OCI-LY3 (cell line): ENCODE data around the gene NDST3.

Experiments used
- H2AFZ ChIP-seq: fragments of 200-600, 300-600 bp; shearing (Covaris generic); 2 replicates; pipeline ENCODE4 v1.6.0; 2014; ENCODE audit warnings: antibody characterized with exemption, low read depth, low read length
- H3K27ac ChIP-seq: fragments of 200-600, 300-600 bp; sonication (generic); 2 replicates; pipeline ENCODE4 v1.5.1; 2014; ENCODE audit warnings: mild to moderate bottlenecking, low read length, moderate library complexity, mixed read lengths
- H3K27me3 ChIP-seq: fragments of 200-600, 300-600 bp; sonication (generic); 2 replicates; pipeline ENCODE4 v1.6.1; 2014; ENCODE audit warnings: low read depth, low read length, mixed read lengths
- H3K36me3 ChIP-seq: fragments of 200-600, 300-600 bp; sonication (generic); replicated peaks from 2 replicates; pipeline ENCODE3; 2014; ENCODE audit warnings: low read depth, low read length, mixed read lengths
- H3K4me1 ChIP-seq: fragments of 300-600, 200-600 bp; sonication (generic); 2 replicates; pipeline ENCODE4 v1.6.1; 2014; ENCODE audit warnings: low read length, mixed read lengths
- H3K4me2 ChIP-seq: fragments of 200-600, 300-600 bp; sonication (generic); 2 replicates; pipeline ENCODE4 v1.6.1; 2014; ENCODE audit warnings: low read length, mixed read lengths
- H3K4me3 ChIP-seq: fragments of 300-600, 200-600 bp; sonication (generic); 2 replicates; pipeline ENCODE4 v1.5.1; 2014; ENCODE audit warnings: antibody characterized with exemption, mild to moderate bottlenecking, low read length, moderate library complexity
- H3K79me2 ChIP-seq: fragments of 300-600, 200-600 bp; shearing (Covaris generic); 2 replicates; pipeline ENCODE4 v1.6.1; 2014; ENCODE audit warnings: mild to moderate bottlenecking, low read length, mixed read lengths
- H3K9ac ChIP-seq: fragments of 300-600, 200-600 bp; shearing (Covaris generic); 2 replicates; pipeline ENCODE4 v1.6.0; 2014; ENCODE audit warnings: mild to moderate bottlenecking, low read length, moderate library complexity
- H3K9me3 ChIP-seq: fragments of 200-600, 300-600 bp; shearing (Covaris generic); 2 replicates; pipeline ENCODE4 v1.6.1; 2014; ENCODE audit warnings: low read length, mixed read lengths; ENCODE audit not compliant: insufficient read depth
- H4K20me1 ChIP-seq: fragments of 200-600, 300-600 bp; sonication (generic); 2 replicates; pipeline ENCODE4 v1.6.1; 2016; ENCODE audit warnings: low read length, mixed read lengths; ENCODE audit not compliant: insufficient read depth
- EZH2phosphoT487 ChIP-seq: fragments of 200-600 bp; shearing (Covaris generic); IDR thresholded peaks from 2 replicates; pipeline ENCODE4 v1.6.1; 2018; ENCODE audit warnings: antibody characterized with exemption, mixed run types, low read depth
- TF ChIP-seq, protein P1 (sequence below): fragments of 200-600, 300-600 bp; sonication (generic); IDR thresholded peaks from 2 replicates; pipeline ENCODE4 v1.5.1; 2014; ENCODE audit warnings: antibody characterized with exemption, low read length, low read depth

NDST3 gene

DNA sequence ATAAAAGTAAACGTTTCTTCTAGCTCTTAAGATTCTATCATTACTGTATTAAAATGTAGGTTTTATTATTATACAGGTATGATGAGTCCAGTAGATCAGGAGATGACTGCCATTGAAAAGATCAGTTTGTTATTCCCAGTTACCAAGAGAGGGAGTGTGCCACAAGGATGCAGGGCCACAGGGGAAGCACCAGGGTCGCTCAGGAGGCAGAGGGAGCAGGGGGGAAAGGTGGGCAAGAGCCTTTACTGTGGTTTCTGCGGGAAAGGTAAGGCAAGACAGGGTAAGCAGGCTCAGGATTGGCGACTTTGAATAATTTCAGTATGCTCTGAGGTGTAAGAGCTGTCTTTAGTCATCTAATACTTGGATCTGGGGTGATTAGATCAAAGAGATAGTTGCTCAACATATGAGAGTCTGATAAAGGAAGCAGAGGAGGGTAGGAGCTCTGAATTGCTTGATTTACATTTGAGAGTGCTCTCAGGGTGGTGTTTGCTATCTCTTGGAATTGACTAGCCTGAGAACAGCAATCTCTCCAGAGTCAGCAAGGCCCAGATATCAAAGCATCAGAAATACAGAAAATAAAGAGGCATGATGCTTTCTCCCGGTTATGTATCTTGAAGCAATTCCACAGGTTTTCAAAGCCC is 86.0 kb downstream of the NDST3 start:
- no peak overlapping the region for H3K4me3 ChIP-seq
- TF ChIP-seq EZH2phosphoT487 = no peak
- TF ChIP-seq, protein P1, sequence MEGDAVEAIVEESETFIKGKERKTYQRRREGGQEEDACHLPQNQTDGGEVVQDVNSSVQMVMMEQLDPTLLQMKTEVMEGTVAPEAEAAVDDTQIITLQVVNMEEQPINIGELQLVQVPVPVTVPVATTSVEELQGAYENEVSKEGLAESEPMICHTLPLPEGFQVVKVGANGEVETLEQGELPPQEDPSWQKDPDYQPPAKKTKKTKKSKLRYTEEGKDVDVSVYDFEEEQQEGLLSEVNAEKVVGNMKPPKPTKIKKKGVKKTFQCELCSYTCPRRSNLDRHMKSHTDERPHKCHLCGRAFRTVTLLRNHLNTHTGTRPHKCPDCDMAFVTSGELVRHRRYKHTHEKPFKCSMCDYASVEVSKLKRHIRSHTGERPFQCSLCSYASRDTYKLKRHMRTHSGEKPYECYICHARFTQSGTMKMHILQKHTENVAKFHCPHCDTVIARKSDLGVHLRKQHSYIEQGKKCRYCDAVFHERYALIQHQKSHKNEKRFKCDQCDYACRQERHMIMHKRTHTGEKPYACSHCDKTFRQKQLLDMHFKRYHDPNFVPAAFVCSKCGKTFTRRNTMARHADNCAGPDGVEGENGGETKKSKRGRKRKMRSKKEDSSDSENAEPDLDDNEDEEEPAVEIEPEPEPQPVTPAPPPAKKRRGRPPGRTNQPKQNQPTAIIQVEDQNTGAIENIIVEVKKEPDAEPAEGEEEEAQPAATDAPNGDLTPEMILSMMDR = no peak
- H3K9me3 ChIP-seq = no peaks in the 10 kb centered on the region
- H3K4me1 ChIP-seq = no peaks in the 10 kb centered on the region
- no peak overlapping the region for H2AFZ ChIP-seq
- no peaks in the 10 kb centered on the region for H3K27me3 ChIP-seq
- no peak overlapping the region for H3K4me2 ChIP-seq
- no peaks in the 10 kb centered on the region for H3K36me3 ChIP-seq
- no peaks in the 10 kb centered on the region for H4K20me1 ChIP-seq
- no peaks in the 10 kb centered on the region for H3K79me2 ChIP-seq
- no peak overlapping the region for H3K9ac ChIP-seq
- no peak overlapping the region for H3K27ac ChIP-seq

DNA sequence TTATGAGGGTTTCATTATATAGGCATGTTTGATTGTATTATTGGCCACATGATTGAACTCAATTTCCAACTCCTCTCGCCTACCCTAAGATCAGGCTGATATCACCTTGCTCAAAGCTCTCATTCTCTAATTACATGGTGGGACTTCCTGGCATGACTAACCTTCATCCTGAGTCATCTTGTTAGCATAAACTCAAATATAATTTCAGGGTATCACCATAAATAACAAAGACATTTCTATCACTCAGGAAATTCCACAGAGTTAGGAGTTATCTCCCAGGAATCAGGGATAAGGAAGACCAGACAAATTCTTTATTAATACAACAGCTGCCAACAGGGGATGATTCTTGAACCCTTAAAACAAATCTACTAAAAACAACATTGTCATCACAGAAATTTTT is 90.7 kb downstream of the NDST3 start:
- Histone ChIP-seq H2AFZ (no peak overlapping the region), H4K20me1 (no peaks in the 10 kb centered on the region), H3K4me2 (no peak overlapping the region), H3K27ac (no peak overlapping the region), H3K79me2 (no peaks in the 10 kb centered on the region), H3K36me3 (no peaks in the 10 kb centered on the region), H3K9ac (no peak overlapping the region), H3K27me3 (no peaks in the 10 kb centered on the region), H3K4me1 (no peaks in the 10 kb centered on the region), H3K4me3 (no peak overlapping the region), H3K9me3 (no peaks in the 10 kb centered on the region)
- TF ChIP-seq, protein P1 = no peak
- no peak for TF ChIP-seq EZH2phosphoT487

DNA sequence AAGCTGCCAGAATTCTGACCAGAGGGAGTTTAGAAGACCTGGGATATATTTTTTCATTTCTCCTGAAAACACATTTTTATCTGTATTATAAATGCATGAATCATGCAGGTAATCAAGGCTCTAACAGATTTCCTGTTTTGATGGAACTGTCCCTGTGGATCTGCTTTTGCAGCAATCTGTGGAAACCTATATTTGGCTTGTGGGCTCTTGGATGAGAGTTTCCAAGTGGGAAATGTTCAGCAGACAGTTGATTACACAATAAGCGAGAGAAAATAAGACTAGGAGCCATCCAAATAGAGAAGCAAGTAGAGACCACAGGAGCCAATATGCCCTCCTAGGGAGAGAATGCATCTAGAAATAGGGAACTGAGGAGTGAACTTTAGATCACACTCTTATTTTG is 105.0 kb downstream of the NDST3 start:
- H3K9ac ChIP-seq = no peak overlapping the region
- no peaks in the 10 kb centered on the region for H3K4me1 ChIP-seq
- no peaks in the 10 kb centered on the region for H3K79me2 ChIP-seq
- no peaks in the 10 kb centered on the region for H3K27me3 ChIP-seq
- H3K9me3 ChIP-seq = no peaks in the 10 kb centered on the region
- TF ChIP-seq, protein P1 = no peak
- H2AFZ ChIP-seq = no peak overlapping the region
- H3K27ac ChIP-seq = no peak overlapping the region
- H4K20me1 ChIP-seq = no peaks in the 10 kb centered on the region
- H3K36me3 ChIP-seq = no peaks in the 10 kb centered on the region
- no peak overlapping the region for H3K4me3 ChIP-seq
- H3K4me2 ChIP-seq = no peak overlapping the region

DNA sequence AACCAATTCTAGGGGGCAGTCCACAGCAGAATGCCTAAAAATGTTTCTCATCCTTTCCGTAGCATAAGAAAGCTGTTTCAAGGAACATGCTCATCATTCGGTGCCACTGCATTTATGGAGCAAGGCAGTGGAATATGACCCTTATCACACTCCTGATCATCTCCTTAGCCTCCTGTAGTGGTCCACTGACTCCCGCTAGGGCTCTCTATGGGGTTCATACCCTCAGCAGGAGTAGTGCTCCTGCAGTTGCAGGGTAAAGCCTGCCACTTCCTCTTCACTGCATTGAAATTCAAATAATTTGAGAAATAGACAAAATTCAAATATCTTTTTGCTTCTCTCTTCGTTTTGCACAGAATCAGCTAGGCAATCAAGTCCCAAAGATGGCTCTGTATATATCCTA is 107.0 kb downstream of the NDST3 start:
- no peak overlapping the region for H2AFZ ChIP-seq
- H3K79me2 ChIP-seq = no peaks in the 10 kb centered on the region
- H3K27ac ChIP-seq = no peak overlapping the region
- H3K4me2 ChIP-seq = no peak overlapping the region
- no peaks in the 10 kb centered on the region for H3K9me3 ChIP-seq
- TF ChIP-seq, protein P1 = no peak
- TF ChIP-seq EZH2phosphoT487 = no peak
- no peaks in the 10 kb centered on the region for H3K36me3 ChIP-seq
- H4K20me1 ChIP-seq = no peaks in the 10 kb centered on the region
- no peak overlapping the region for H3K4me3 ChIP-seq
- no peaks in the 10 kb centered on the region for H3K27me3 ChIP-seq
- H3K9ac ChIP-seq = no peak overlapping the region
- H3K4me1 ChIP-seq = no peaks in the 10 kb centered on the region
